ENCODE data around the gene CACUL1. TPM values are rescaled to one million over a fixed set of nuclear protein-coding genes. Genes with fewer than 3 reads are reported as not detected.

CACUL1 gene
- total RNA-seq, 2 donors from 2014 or later, result 37.9 to 49.3 TPM

DNA sequence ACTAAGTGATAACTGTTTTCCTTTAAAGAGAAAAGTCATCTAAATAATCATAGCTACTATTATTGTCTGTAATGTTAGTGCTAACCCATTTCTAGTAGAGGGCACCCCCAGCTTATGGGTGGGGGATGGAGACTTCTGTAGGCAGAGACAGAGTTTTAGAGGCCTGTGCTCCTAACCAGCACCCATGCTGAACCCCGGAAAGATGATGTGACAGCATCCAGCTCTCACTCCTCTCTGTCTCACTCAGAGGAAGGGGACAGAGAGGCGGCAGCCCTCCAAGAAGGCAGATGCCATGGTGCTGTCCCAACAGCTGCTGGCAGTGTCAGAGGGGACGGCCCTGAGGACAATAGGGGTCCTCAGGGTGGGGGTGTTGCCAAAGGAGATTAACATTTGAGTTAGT is 84.9 kb downstream of the CACUL1 start:
- intact Hi-C loops (cut with DNase I), result no loop called here
- TF ChIP-seq, protein P1, sequence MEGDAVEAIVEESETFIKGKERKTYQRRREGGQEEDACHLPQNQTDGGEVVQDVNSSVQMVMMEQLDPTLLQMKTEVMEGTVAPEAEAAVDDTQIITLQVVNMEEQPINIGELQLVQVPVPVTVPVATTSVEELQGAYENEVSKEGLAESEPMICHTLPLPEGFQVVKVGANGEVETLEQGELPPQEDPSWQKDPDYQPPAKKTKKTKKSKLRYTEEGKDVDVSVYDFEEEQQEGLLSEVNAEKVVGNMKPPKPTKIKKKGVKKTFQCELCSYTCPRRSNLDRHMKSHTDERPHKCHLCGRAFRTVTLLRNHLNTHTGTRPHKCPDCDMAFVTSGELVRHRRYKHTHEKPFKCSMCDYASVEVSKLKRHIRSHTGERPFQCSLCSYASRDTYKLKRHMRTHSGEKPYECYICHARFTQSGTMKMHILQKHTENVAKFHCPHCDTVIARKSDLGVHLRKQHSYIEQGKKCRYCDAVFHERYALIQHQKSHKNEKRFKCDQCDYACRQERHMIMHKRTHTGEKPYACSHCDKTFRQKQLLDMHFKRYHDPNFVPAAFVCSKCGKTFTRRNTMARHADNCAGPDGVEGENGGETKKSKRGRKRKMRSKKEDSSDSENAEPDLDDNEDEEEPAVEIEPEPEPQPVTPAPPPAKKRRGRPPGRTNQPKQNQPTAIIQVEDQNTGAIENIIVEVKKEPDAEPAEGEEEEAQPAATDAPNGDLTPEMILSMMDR (IDR thresholded peaks at IDR 0.05), result no peak
- DNase-seq, result no peak
- Histone ChIP-seq H3K4me3 (no peak overlapping the region), H3K9me3 (no peaks in the 10 kb centered on the region), H3K36me3 (no peaks in the 10 kb centered on the region), H3K9ac (ENCODE audit: low read depth in 2 of 2, low read length in 2 of 2) (no peak overlapping the region), H3K27ac (no peak overlapping the region), H3K27me3 (no peaks in the 10 kb centered on the region), H3K4me1 (no peaks in the 10 kb centered on the region)

DNA sequence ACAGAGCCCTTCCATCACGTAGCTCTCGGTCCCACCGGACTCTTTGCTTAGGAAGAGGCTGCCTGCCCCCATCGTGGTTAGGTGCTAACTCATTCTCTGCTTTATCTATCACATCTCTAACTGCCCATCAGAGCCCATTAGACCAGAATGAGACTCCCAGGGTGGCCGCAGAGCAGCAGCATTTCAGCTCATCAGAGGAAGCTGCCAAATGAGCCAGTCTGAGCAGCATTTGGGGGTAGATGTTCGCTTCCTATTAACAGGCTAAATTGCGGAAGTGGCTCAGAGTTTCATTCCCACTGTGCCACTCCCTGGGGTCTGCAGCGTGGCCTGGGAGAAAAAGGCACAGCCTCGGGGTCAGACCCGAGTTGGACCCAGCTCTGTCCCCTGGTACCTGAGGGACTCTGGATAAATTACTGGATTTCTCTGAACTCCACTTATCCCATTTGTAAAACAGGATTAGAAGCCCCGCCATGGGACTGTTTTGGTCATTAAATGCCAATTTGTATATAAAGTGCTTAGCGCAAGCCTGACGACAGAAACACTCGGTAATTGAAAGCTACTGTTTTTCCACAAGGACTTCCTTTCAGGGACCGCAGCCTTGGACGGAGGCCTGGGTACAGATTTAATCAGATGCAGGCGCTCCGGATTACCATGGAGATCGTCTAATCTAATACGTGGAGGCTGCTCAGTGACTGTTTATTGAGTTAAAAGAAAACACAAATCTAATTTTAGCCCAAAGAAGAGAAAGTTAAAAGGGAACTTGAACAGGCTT is 85.6 kb downstream of the CACUL1 start:
- no peak for DNase-seq
- Histone ChIP-seq H3K27ac (no peak overlapping the region), H3K9ac (ENCODE audit: low read depth in 2 of 2, low read length in 2 of 2) (no peak overlapping the region), H3K4me3 (no peak overlapping the region), H3K4me1 (no peaks in the 10 kb centered on the region), H3K27me3 (no peaks in the 10 kb centered on the region), H3K36me3 (no peaks in the 10 kb centered on the region), H3K9me3 (no peaks in the 10 kb centered on the region)
- intact Hi-C loops (cut with DNase I), result no loop called here
- TF ChIP-seq, protein P1 (IDR thresholded peaks at IDR 0.05), result no peak

DNA sequence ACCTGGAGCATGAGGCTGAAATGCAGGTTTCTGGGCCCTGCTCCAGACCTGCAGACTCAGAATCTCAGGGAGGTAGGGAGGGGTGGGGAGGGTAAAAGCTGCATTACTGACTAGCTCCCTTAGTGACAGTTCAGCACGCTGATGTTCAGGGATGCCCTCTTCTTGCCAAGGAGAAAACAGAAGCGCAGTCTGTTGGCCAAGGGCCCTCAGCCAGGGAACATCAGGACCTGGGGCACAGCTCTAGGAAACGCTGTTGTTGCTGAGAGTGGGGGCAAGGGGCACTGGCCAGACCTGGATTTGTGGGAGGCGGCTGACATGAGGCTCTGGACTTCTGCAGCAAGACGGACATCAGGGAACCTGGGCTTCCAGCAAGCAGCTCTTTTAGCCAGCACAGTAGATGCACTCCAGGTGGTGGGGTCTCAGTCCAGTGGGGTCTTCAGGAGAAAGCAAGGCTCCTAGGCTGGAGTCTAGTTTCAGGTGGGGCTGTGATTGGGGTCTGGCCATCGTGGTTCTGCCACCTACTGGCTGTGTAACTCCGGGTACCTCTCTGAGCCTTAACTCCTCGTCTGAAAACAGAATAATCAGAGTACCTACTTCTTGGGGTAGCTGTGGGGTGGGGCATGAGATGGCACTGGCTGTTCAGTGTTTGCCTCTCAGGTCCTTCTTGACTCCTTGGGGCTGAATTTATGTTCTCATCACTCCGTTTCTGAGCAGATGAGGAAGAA is 86.4 kb downstream of the CACUL1 start:
- TF ChIP-seq, protein P1 (IDR thresholded peaks at IDR 0.05), result no peak
- Histone ChIP-seq H3K36me3 (no peaks in the 10 kb centered on the region), H3K27ac (no peak overlapping the region), H3K4me1 (no peaks in the 10 kb centered on the region), H3K27me3 (no peaks in the 10 kb centered on the region), H3K4me3 (no peak overlapping the region), H3K9me3 (no peaks in the 10 kb centered on the region), H3K9ac (ENCODE audit: low read depth in 2 of 2, low read length in 2 of 2) (no peak overlapping the region)
- no peak for DNase-seq
- intact Hi-C loops (cut with DNase I), result no loop called here

DNA sequence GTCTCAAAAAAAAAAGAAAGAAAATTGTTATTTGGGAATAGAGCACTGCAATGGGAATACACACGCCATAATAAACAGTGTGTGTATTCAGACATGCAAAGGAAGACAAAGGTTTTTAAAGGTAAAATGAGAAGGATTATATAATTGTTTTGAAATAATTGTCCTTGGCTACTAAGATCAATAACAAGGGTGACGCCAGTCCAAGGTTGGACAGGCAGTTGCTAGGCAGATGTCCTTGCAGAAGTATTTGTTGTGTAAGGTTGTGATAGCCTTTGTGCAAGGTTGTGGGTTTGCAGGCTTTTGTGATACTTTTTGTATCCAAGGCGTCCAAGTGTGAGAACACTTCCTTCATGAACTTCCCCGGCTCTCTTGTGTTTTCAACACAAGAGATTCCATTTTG is 87.0 kb downstream of the CACUL1 start:
- Histone ChIP-seq H3K9me3 (no peaks in the 10 kb centered on the region), H3K27me3 (no peaks in the 10 kb centered on the region), H3K36me3 (no peaks in the 10 kb centered on the region), H3K4me1 (no peaks in the 10 kb centered on the region), H3K4me3 (no peak overlapping the region), H3K27ac (no peak overlapping the region), H3K9ac (ENCODE audit: low read depth in 2 of 2, low read length in 2 of 2) (no peak overlapping the region)
- TF ChIP-seq, protein P1 (IDR thresholded peaks at IDR 0.05), result no peak
- intact Hi-C loops (cut with DNase I), result no loop called here
- DNase-seq, result no peak

DNA sequence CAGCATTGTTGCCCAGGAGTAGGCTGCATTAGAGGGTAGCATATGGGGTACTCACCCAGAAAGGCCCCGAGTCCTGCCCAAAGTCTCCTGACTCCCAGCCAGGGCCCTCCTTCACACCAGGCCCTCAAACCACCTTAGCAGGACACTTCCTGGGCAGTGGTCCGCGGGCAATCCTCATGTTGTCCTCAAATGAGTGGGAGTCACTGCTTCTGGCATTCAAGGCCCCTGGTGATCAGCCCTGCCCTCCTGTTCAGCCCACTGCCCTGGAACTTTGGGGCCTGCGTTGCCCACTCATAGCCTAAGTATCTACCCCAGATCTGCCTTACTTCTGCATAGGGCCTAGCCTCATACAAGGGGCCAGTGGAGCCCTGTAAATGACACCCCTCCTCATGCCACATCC is 88.4 kb downstream of the CACUL1 start:
- no peak for DNase-seq
- Histone ChIP-seq H3K36me3 (no peaks in the 10 kb centered on the region), H3K9me3 (no peaks in the 10 kb centered on the region), H3K27me3 (no peaks in the 10 kb centered on the region), H3K27ac (no peak overlapping the region), H3K4me3 (no peak overlapping the region), H3K9ac (ENCODE audit: low read depth in 2 of 2, low read length in 2 of 2) (no peak overlapping the region), H3K4me1 (no peaks in the 10 kb centered on the region)
- intact Hi-C loops (cut with DNase I), result no loop called here
- TF ChIP-seq, protein P1 (IDR thresholded peaks at IDR 0.05), result no peak
